Upper lobe of left lung (tissue), 4 donors: ENCODE measurements around the gene PAX7.

ENCODE experiments used
- EP300 ChIP-seq, 4 donors: sonication (generic); formaldehyde crosslinking; IDR thresholded peaks; one replicate each; pipeline ENCODE4 v1.5.1; 2017; ENCODE audit warnings: antibody characterized with exemption in 4 of 4, control low read depth in 2 of 4
- POLR2A ChIP-seq, 4 donors: fragments of 450-650 bp; IDR thresholded peaks; one replicate each; pipeline ENCODE4 v1.5.1; 2016 to 2017; ENCODE audit warnings: antibody characterized with exemption in 4 of 4, mild to moderate bottlenecking in 2 of 4
- TF ChIP-seq, protein P1 (sequence below), 6 experiments: fragments of 450-650 bp in 4 of 6; fragments of 200-600 bp in 2 of 6; sonication (generic) in 2 of 6; IDR thresholded peaks; one replicate each; pipeline ENCODE4 v1.5.1; 2016 to 2019; ENCODE audit warnings: antibody characterized with exemption in 6 of 6

DNA sequence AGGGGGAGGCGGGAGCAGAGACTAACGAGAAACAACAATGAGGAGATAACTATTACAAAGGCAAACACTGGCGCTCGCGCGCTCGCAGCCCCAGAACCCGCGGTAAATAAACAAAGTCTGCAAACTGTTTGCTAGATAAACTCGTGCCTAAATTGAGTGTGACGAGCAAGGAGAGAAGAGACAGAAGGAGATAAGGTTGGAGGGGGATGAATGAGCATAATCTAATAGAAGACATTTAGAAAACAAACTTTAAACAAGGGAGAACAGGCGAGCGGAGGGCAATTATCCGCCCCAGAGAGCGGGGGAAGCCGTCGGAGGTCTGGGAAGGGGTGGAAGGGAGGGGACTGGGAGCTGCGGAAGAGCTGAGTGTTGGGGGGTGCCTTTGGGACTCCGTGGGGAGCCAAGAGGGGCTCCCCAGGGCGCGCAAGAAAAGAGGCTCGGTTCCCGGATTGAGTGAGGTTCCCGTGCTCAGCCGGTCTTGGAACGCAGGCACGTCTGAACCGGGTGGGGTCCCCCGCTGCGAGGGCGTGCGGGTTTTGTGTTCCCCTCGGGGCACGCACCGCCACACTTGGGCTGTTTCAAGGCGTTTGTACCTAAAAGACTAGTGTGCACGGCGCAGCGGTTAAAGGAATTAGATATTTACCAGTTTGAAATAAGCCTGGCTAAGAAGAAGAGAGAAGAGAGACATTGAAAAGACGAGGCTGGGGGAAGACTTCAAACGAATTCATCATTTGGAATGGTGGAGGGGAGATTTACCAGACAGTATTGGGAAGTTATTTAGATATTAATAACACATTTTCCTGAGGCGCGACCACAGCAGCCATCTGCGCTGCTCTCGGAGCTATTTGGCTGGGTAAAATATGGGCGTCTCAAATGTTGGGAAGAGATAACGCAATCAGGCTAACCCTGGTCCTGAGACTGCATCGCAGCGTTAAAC lies 10.6 kb downstream of the PAX7 start:
- TF ChIP-seq, protein P1, sequence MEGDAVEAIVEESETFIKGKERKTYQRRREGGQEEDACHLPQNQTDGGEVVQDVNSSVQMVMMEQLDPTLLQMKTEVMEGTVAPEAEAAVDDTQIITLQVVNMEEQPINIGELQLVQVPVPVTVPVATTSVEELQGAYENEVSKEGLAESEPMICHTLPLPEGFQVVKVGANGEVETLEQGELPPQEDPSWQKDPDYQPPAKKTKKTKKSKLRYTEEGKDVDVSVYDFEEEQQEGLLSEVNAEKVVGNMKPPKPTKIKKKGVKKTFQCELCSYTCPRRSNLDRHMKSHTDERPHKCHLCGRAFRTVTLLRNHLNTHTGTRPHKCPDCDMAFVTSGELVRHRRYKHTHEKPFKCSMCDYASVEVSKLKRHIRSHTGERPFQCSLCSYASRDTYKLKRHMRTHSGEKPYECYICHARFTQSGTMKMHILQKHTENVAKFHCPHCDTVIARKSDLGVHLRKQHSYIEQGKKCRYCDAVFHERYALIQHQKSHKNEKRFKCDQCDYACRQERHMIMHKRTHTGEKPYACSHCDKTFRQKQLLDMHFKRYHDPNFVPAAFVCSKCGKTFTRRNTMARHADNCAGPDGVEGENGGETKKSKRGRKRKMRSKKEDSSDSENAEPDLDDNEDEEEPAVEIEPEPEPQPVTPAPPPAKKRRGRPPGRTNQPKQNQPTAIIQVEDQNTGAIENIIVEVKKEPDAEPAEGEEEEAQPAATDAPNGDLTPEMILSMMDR (IDR thresholded peaks at IDR 0.05) = no peak
- TF ChIP-seq POLR2A (IDR thresholded peaks at IDR 0.05) = no peak
- no peak for TF ChIP-seq EP300 (IDR thresholded peaks at IDR 0.05)
